K562 (cell line): Measurements from ENCODE around the gene TOMM6. TPM values are rescaled to one million over a fixed set of nuclear protein-coding genes. Genes with fewer than 3 reads are reported as not detected.
A peak's percentile ranks its signal among the peaks of the same experiment; 100 is the strongest.

Experiments
- ATAC-seq: fragments of 200-7000 bp; cut with Tn5 transposase; 3 replicates; pipeline ENCODE4 v1.9.1; 2020; ENCODE audit warnings: moderate library complexity
- BruUV-seq: library from RNA; stranded (reverse); fragments of 400-500 nt; replicated peaks from 2 replicates; lab custom pipeline; 2021; lab: Mats Ljungman, UMichigan
- CTCF ChIA-PET: fragments of 300-600 bp; formaldehyde crosslinking; extraction: SDS; loops from one replicate; lab custom pipeline; 2021; ENCODE audit warnings: low intra/inter-chr PET ratio; lab: Yijun Ruan, JAX
- POLR2A ChIA-PET: fragments of 300-600, 350-650 bp; sonication (Branson Sonifier 250); formaldehyde crosslinking; extraction: SDS; loops from one replicate; lab custom pipeline; 2021; ENCODE audit warnings: antibody characterized with exemption, inconsistent platforms; lab: Yijun Ruan, JAX
- DNase-seq, 4 experiments: peaks; one replicate each; pipeline versions ENCODE4 v3.0.0 to v3.0.0-alpha.2; 2011 to 2018; ENCODE audit warnings: low spot score in 3 of 4, mixed read lengths in 3 of 4; ENCODE audit errors: extremely low read depth in 1 of 4
- FAIRE-seq: peaks from 2 replicates; lab custom pipeline; 2011; peaks lifted over from hg19 to GRCh38; lab: Jason Lieb, UNC
- H2AFZ ChIP-seq: 2 replicates; pipeline ENCODE4 v1.6.0; 2011; ENCODE audit warnings: low read depth, low read length, control low read depth, inconsistent platforms
- H3K27ac ChIP-seq: fragments of 200-600 bp; 3 replicates; pipeline ENCODE4 v1.8.0; 2011; ENCODE audit warnings: low read depth, mild to moderate bottlenecking, control low read depth, inconsistent platforms, low read length, moderate library complexity, mixed read lengths; ENCODE audit errors: extremely low read depth
- H3K27me3 ChIP-seq, 2 experiments: fragments of 300-600 bp in 1 of 2; 2 replicates in 1 of 2; 3 replicates in 1 of 2; pipeline versions ENCODE4 v1.6.0 to v1.8.0; 2011; ENCODE audit warnings: inconsistent platforms in 2 of 2, low read length in 2 of 2, mild to moderate bottlenecking in 1 of 2, mixed read lengths in 1 of 2, moderate library complexity in 1 of 2; ENCODE audit not compliant: control insufficient read depth in 2 of 2, insufficient read depth in 2 of 2
- H3K36me3 ChIP-seq: fragments of 300-600 bp; 3 replicates; pipeline ENCODE4 v1.8.0; 2011; ENCODE audit warnings: mild to moderate bottlenecking, low read length, inconsistent platforms; ENCODE audit not compliant: control insufficient read depth, insufficient read depth
- H3K4me1 ChIP-seq, 2 experiments: fragments of 200-600 bp in 1 of 2; replicated peaks in 1 of 2; 2 replicates in 1 of 2; 3 replicates in 1 of 2; pipeline versions ENCODE4 v1.5.1 to v1.8.0; 2011; ENCODE audit warnings: inconsistent platforms in 2 of 2, low read length in 2 of 2, mild to moderate bottlenecking in 1 of 2, mixed read lengths in 1 of 2, moderate library complexity in 1 of 2; ENCODE audit not compliant: control insufficient read depth in 2 of 2, insufficient read depth in 2 of 2
- H3K4me2 ChIP-seq: 2 replicates; pipeline ENCODE4 v1.6.1; 2011; ENCODE audit warnings: low read length, control low read depth, inconsistent platforms, mixed read lengths; ENCODE audit not compliant: insufficient read depth
- H3K4me3 ChIP-seq: fragments of 200-600 bp; sonication (generic), shearing (Covaris generic); 2 replicates; pipeline ENCODE4 v1.5.1; 2016; ENCODE audit warnings: control low read depth, inconsistent platforms
- H3K79me2 ChIP-seq: fragments of 200-600 bp; 3 replicates; pipeline ENCODE4 v1.8.0; 2011; ENCODE audit warnings: low read length, inconsistent platforms; ENCODE audit not compliant: control insufficient read depth, insufficient read depth
- H3K9ac ChIP-seq, 2 experiments: 2 replicates each; pipeline versions ENCODE4 v1.6.0 to v1.6.1; 2011; ENCODE audit warnings: low read depth in 2 of 2, low read length in 2 of 2, control low read depth in 1 of 2, inconsistent platforms in 1 of 2, mild to moderate bottlenecking in 1 of 2, mixed read lengths in 1 of 2; ENCODE audit not compliant: insufficient read depth in 1 of 2
- H3K9me1 ChIP-seq: one replicate; pipeline ENCODE4 v1.6.0; 2011; ENCODE audit warnings: inconsistent platforms, mild to moderate bottlenecking, low read length, moderate library complexity; ENCODE audit not compliant: control insufficient read depth, insufficient read depth
- H3K9me3 ChIP-seq: replicated peaks from 2 replicates; pipeline ENCODE4 v1.5.1; 2011; ENCODE audit warnings: low read depth, low read length, inconsistent platforms; ENCODE audit not compliant: control insufficient read depth, insufficient read depth
- H4K20me1 ChIP-seq: replicated peaks from 2 replicates; pipeline ENCODE4 v1.6.1; 2011; ENCODE audit warnings: low read length, inconsistent platforms, mixed read lengths; ENCODE audit not compliant: control insufficient read depth, insufficient read depth
- CCNT2 ChIP-seq: IDR thresholded peaks from 2 replicates; pipeline ENCODE4 v1.6.1; 2011; ENCODE audit warnings: borderline replicate concordance, low read depth, mild to moderate bottlenecking, moderate library complexity, mixed read lengths, low read length; ENCODE audit not compliant: insufficient read length; ENCODE audit errors: extremely low read depth
- CHD2 ChIP-seq: IDR thresholded peaks from 2 replicates; pipeline ENCODE4 v1.6.1; 2011; ENCODE audit warnings: low read depth, low read length
- EP400 ChIP-seq: fragments of 450-650 bp; IDR thresholded peaks from 2 replicates; pipeline ENCODE4 v1.6.1; 2017; ENCODE audit warnings: antibody characterized with exemption, mild to moderate bottlenecking, moderate library complexity
- MTA1 ChIP-seq: fragments of 450-650 bp; IDR thresholded peaks from 2 replicates; pipeline ENCODE4 v1.6.1; 2017; ENCODE audit warnings: borderline replicate concordance
- PHF21A ChIP-seq: fragments of 450-650 bp; IDR thresholded peaks from 2 replicates; pipeline ENCODE4 v1.6.1; 2017; ENCODE audit warnings: low read depth, borderline replicate concordance
- RERE ChIP-seq: sonication (generic); formaldehyde crosslinking; IDR thresholded peaks from 2 replicates; pipeline ENCODE4 v1.8.0; 2023; ENCODE audit warnings: missing genetic modification reagents, mild to moderate bottlenecking, borderline replicate concordance
- SNIP1 ChIP-seq: fragments of 450-650 bp; IDR thresholded peaks from 2 replicates; pipeline ENCODE4 v1.7.1; 2017; ENCODE audit warnings: low read depth, mild to moderate bottlenecking
- TAF1 ChIP-seq: IDR thresholded peaks from 2 replicates; pipeline ENCODE4 v1.6.1; 2011; ENCODE audit warnings: mild to moderate bottlenecking, low read length, moderate library complexity; ENCODE audit not compliant: insufficient read depth, control insufficient read depth, severe bottlenecking; ENCODE audit errors: extremely low read depth
- TRIM24 ChIP-seq, 2 experiments: fragments of 450-650 bp; IDR thresholded peaks; 2 replicates each; pipeline ENCODE4 v1.6.1; 2016
- ZNF316 ChIP-seq: fragments of 450-650 bp; IDR thresholded peaks from 2 replicates; pipeline ENCODE4 v1.6.1; 2016
- WGBS: fragments of 100-300 bp; shearing (Covaris generic); methylation state at CpG from one replicate; pipeline ENCODE4 v1.1.6; 2016; ENCODE audit warnings: low coverage, mixed read lengths; ENCODE audit not compliant: insufficient coverage; ENCODE audit errors: missing lambda C conversion rate; 5-methylcytosine and 5-hydroxymethylcytosine counted together
- in situ Hi-C: fragments of 300-500 bp; cut with MboI; formaldehyde crosslinking; loops from 4 replicates; pipeline ENCODE4 v1.15.0; 2018; ENCODE audit warnings: inconsistent platforms, mixed read lengths
- intact Hi-C: fragments of 100-400 bp; cut with micrococcal nuclease; formaldehyde crosslinking; loops from 2 replicates; pipeline ENCODE4 v1.14.2; 2022
- polyA plus RNA-seq, 8 experiments: library from polyadenylated mRNA; depleted of rRNA in 4 of 8; stranded (reverse) in 5 of 8; unstranded in 3 of 8; fragments of >200 nt; fragmentation: Nextera tagmentation in 2 of 8; fragmentation: Illumina TruSeq in 1 of 8; extraction: Ambion mirVana in 2 of 8; extraction: Trizol in 1 of 8; gene quantifications; 2 replicates each; pipeline versions ENCODE4 v1.2.1 to v1.2.3, GENCODE V29; 2011 to 2014; ENCODE audit warnings: inconsistent platforms in 1 of 8, missing spikeins in 1 of 8
- total RNA-seq, 7 experiments: library from RNA; depleted of rRNA in 6 of 7; stranded (reverse); fragments of >200 nt in 6 of 7; fragmentation: Illumina TruSeq in 2 of 7; extraction: Trizol in 2 of 7; gene quantifications; 2 replicates each; pipeline versions ENCODE4 v1.2.1 to v1.2.3, GENCODE V29; 2011 to 2021; ENCODE audit warnings: low replicate concordance in 1 of 7
- TF ChIP-seq, protein P1 (sequence below): sonication (generic); formaldehyde crosslinking; IDR thresholded peaks from 2 replicates; pipeline ENCODE4 v1.8.1; 2023; ENCODE audit warnings: mild to moderate bottlenecking, missing genetic modification reagents, moderate library complexity

Gene TOMM6
- total and polyA plus RNA-seq, 9 of the 15 experiments (the other 6 are each of a cell fraction or from before 2014, with no cell fraction given) = 380 to 2,097 (median 1,065) TPM

- Histone ChIP-seq H4K20me1 (no peaks in the 10 kb centered on the region; the same call in 1 of the 2 replicates), H3K9me3 (no peaks in the 10 kb centered on the region), H3K27me3 (no peaks in the 10 kb centered on the region), H3K9me1 (no peaks in the 10 kb centered on the region), H3K79me2 (peaks cover 6% of the 10 kb centered on the region; the same call in 1 of the 3 replicates), H3K27ac (peak within 1 kb of the TSS; percentile 51; the same call in 2 of the 3 replicates), H3K4me2 (peak within 1 kb of the TSS; percentile 92), H3K36me3 (peaks cover 10% of the 10 kb centered on the region; the same call in 2 of the 3 replicates), H3K4me1 (peaks cover 17 to 27% of the 10 kb centered on the region in 2 experiments), H3K9ac (peak within 1 kb of the TSS; percentile 67 to 91), H2AFZ (peak within 1 kb of the TSS; percentile 90), H3K4me3 (peak within 1 kb of the TSS; percentile 69)
- ATAC-seq (peak; percentile 94), DNase-seq (peak; percentile 98 to 99 (median 98)), FAIRE-seq (peak; percentile 97)
- 0% methylated on average over 43 of the region's 73 CpGs for WGBS
- intact Hi-C loops (loop anchor here (1.0 to 5.0 kb wide), 6 partner anchors 178 to 1097 kb away; partner anchors contain the start of genes MRPS10 and RPL7L1), in situ Hi-C loops (loop anchor here (10.0 kb wide), 1 partner anchor 445 kb away; no protein-coding TSS in a partner anchor)
- BruUV-seq = no TSS peak
- CTCF ChIA-PET = interaction anchor here (0.7 to 4.3 kb wide), 11 partner anchors 44 to 1097 kb away, joined by 3 to 50 read pairs (median 4); partner anchors contain the start of gene TFEB
- POLR2A ChIA-PET = interaction anchor here (0.5 kb wide), 1 partner anchor 17 kb away, joined by 3 read pairs; no protein-coding TSS in a partner anchor
- TF ChIP-seq, protein P1, sequence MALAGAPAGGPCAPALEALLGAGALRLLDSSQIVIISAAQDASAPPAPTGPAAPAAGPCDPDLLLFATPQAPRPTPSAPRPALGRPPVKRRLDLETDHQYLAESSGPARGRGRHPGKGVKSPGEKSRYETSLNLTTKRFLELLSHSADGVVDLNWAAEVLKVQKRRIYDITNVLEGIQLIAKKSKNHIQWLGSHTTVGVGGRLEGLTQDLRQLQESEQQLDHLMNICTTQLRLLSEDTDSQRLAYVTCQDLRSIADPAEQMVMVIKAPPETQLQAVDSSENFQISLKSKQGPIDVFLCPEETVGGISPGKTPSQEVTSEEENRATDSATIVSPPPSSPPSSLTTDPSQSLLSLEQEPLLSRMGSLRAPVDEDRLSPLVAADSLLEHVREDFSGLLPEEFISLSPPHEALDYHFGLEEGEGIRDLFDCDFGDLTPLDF (CRISPR knock-in tag) = 0 out of 2 replicates have a peak, but pooled peaks have one; percentile 38
- TF ChIP-seq TAF1 (peak; percentile 68), TRIM24 (IDR thresholded peaks at IDR 0.05) (0 out of 4 replicates have a peak, but pooled peaks of 1 of the 2 experiments have one; percentile 18), EP400 (peak; percentile 39; the same call in 1 of the 2 replicates), CCNT2 (peak; percentile 93), RERE (CRISPR knock-in tag) (no peak), CHD2 (peak; percentile 26; the same call in 1 of the 2 replicates), SNIP1 (peak; percentile 96), ZNF316 (no peak), PHF21A (peak; percentile 19; the same call in 1 of the 2 replicates), MTA1 (peak; percentile 56; the same call in 1 of the 2 replicates)
Observed at GRCh38 chr6:41779788-41780550, 7.5 kb upstream of the TOMM6 start, which contains the start of gene FRS3. Gene FRS3, minus strand, starts transcription at chr6:41779900. Its CDS starts 2,913 bp downstream, at chr6:41776987.
